ENCODE results near the gene XRCC6. TPM values are rescaled to one million over a fixed set of nuclear protein-coding genes. Genes with fewer than 3 reads are reported as not detected.

The XRCC6 gene
- total and polyA plus RNA-seq, 9 of the 15 experiments (the other 6 are each of a cell fraction or from before 2014, with no cell fraction given) = 151 to 440 (median 318) TPM

GRCh38 chr22:41697126-41697775 is 76.2 kb downstream of the XRCC6 start (continued):
- no peak for TF ChIP-seq ZNF764 (CRISPR knock-in tag; IDR thresholded peaks at IDR 0.05; ENCODE audit: low read depth)
- no peak for TF ChIP-seq CBX2 (IDR thresholded peaks at IDR 0.05; ENCODE audit: insufficient read depth, low read length, poor library complexity, severe bottlenecking)
- 0 out of 2 replicates have a peak, but pooled peaks have one; percentile 8 for TF ChIP-seq MGA (IDR thresholded peaks at IDR 0.05)
- no peak for TF ChIP-seq TAL1 (IDR thresholded peaks at IDR 0.05)
- peak; percentile 56; the same call in 1 of the 2 replicates for TF ChIP-seq STAG1 (CRISPR knock-in tag; IDR thresholded peaks at IDR 0.05; ENCODE audit: borderline replicate concordance)
- peak; percentile 46; the same call in 1 of the 2 replicates for TF ChIP-seq ESRRA (IDR thresholded peaks at IDR 0.05; ENCODE audit: borderline replicate concordance, low read depth)
- peak; percentile 87 to 88; a peak in 3 of 4 replicates for TF ChIP-seq TEAD1 (CRISPR knock-in tag; IDR thresholded peaks at IDR 0.05)
- no peak for TF ChIP-seq PCBP2 (IDR thresholded peaks at IDR 0.05; ENCODE audit: low read depth, low read length, poor library complexity, severe bottlenecking)
- peak; percentile 35; the same call in 1 of the 2 replicates for TF ChIP-seq EP400 (IDR thresholded peaks at IDR 0.05)
- TF ChIP-seq SIN3A (IDR thresholded peaks at IDR 0.05; ENCODE audit: borderline replicate concordance in 2 of 2, control insufficient read depth in 1 of 2, low read depth in 2 of 2, low read length in 2 of 2) = 0 out of 4 replicates have a peak, but pooled peaks of 1 of the 2 experiments have one; percentile 19
- peak; percentile 80 for TF ChIP-seq SMC3 (conservative IDR thresholded peaks at IDR 0.05; ENCODE audit: insufficient read depth, low read depth, low read length)
- peak; percentile 54 for TF ChIP-seq L3MBTL2 (IDR thresholded peaks at IDR 0.05)
- TF ChIP-seq MXI1 (IDR thresholded peaks at IDR 0.05; ENCODE audit: low read depth, low read length) = no peak
- no peak for TF ChIP-seq ZNF354B (CRISPR knock-in tag; IDR thresholded peaks at IDR 0.05)
- TF ChIP-seq JUND (IDR thresholded peaks at IDR 0.05; ENCODE audit: borderline replicate concordance, low read depth, low read length) = peak; percentile 35; the same call in 1 of the 2 replicates
- TF ChIP-seq JUND (tag; IDR thresholded peaks at IDR 0.05; ENCODE audit: borderline replicate concordance, low read depth, low read length) = no peak

Measured in K562 (cell line).